ENCODE measurements around the gene EID2B. TPM values are rescaled to one million over a fixed set of nuclear protein-coding genes. Genes with fewer than 3 reads are reported as not detected.

EID2B gene
- total RNA-seq (2016; rRNA removed; fragmentation: Illumina TruSeq; extraction: Trizol): 3.6 and 3.7 TPM in 2 replicates
- 1.1 and 1.4 TPM in 2 replicates for total RNA-seq (2016; cell fraction: cytosol; rRNA removed; fragmentation: Illumina TruSeq; extraction: Trizol; ENCODE audit: low read depth)
- total RNA-seq (2016; cell fraction: insoluble cytoplasmic fraction; rRNA removed; fragmentation: Illumina TruSeq; extraction: Trizol): 4.1 TPM in 2 replicates
- 2.8 and 2.9 TPM in 2 replicates for total RNA-seq (2016; cell fraction: membrane; rRNA removed; fragmentation: Illumina TruSeq; extraction: Trizol)
- 2.5 and 3.7 TPM in 2 replicates for total RNA-seq (2016; cell fraction: nucleus; rRNA removed; fragmentation: Illumina TruSeq; extraction: Trizol)
- polyA plus RNA-seq (2011; rRNA removed): 2.2 and 2.5 TPM in 2 replicates
- 2.4 and 2.9 TPM in 2 replicates for polyA plus RNA-seq (2011; cell fraction: cytosol; rRNA removed)
- polyA plus RNA-seq (2011; cell fraction: nucleus; rRNA removed): 1.6 and 6.8 TPM in 2 replicates
- 1.7 and 2.6 TPM in 2 replicates for polyA plus RNA-seq (2012)
- polyA plus RNA-seq (2016; cell fraction: cytosol; fragmentation: Illumina TruSeq; extraction: Trizol; ENCODE audit: low read depth): 0.73 and 0.79 TPM in 2 replicates
- polyA plus RNA-seq (2016; cell fraction: insoluble cytoplasmic fraction; fragmentation: Illumina TruSeq; extraction: Trizol; ENCODE audit: low read depth): 3.1 and 4.0 TPM in 2 replicates
- polyA plus RNA-seq (2016; cell fraction: membrane; fragmentation: Illumina TruSeq; extraction: Trizol; ENCODE audit: low read depth): 1.5 and 1.8 TPM in 2 replicates
- polyA plus RNA-seq (2016; cell fraction: nucleus; fragmentation: Illumina TruSeq; extraction: Trizol; ENCODE audit: insufficient read depth, low read depth): 4.2 TPM in 2 replicates
- 1.7 and 2.3 TPM in 2 replicates for polyA minus RNA-seq (2011; rRNA and poly(A)+ RNA removed; ENCODE audit: low replicate concordance)
- polyA minus RNA-seq (2011; cell fraction: cytosol; rRNA and poly(A)+ RNA removed): 0.99 and 1.4 TPM in 2 replicates
- 2.2 and 3.0 TPM in 2 replicates for polyA minus RNA-seq (2011; cell fraction: nucleus; rRNA and poly(A)+ RNA removed)
- percentile 66 among the genes with signal in this experiment for Bru-seq, nascent RNA
- BruChase-seq, experiment 1, labeled RNA remaining after a 6-hour chase: percentile 59 among the genes with signal in this experiment
- percentile 70 among the genes with signal in this experiment for BruChase-seq, experiment 2, labeled RNA remaining after a 2-hour chase
- long read RNA-seq, experiment 1, partial matches to known transcripts: 0 of 3 reads
- long read RNA-seq, experiment 1, other reads (novel, unspliced or antisense): 0 of 3 reads
- long read RNA-seq, experiment 2, partial matches to known transcripts: 0 of 4 reads
- long read RNA-seq, experiment 2, other reads (novel, unspliced or antisense): 1 of 4 reads

- ChIA-PET CTCF (ENCODE audit: low intra/inter-chr PET ratio, low total read pairs) (interaction anchor here (0.7 to 2.3 kb wide), 4 partner anchors 30 to 92 kb away, joined by 3 to 20 read pairs (median 4); no protein-coding TSS in a partner anchor), POLR2A (interaction anchor here (0.8 to 1.2 kb wide), 4 partner anchors 18 to 134 kb away, joined by 4 to 6 read pairs (median 5); partner anchors contain the start of genes RPS16, SELENOV and SUPT5H)
- Histone ChIP-seq H3K27me3 (ENCODE audit: control insufficient read depth in 1 of 2, insufficient read depth in 2 of 2, low read length in 2 of 2) (no peaks in the 10 kb centered on the region; a peak in 2 of 5 replicates), H3K36me3 (replicated peaks in 1 of 2; ENCODE audit: control insufficient read depth in 1 of 2, insufficient read depth in 2 of 2, low read length in 2 of 2) (no peaks in the 10 kb centered on the region), H3K4me2 (ENCODE audit: low read depth, low read length) (peak within 1 kb of the TSS; percentile 94), H4K20me1 (ENCODE audit: insufficient read depth, low read length) (no peaks in the 10 kb centered on the region), H3K4me3 (replicated peaks in 1 of 3; ENCODE audit: insufficient read depth in 1 of 3, low read depth in 2 of 3, low read length in 3 of 3) (peak within 1 kb of the TSS; percentile 81 to 93 (median 89)), H3K9me3 (ENCODE audit: low read length) (no peaks in the 10 kb centered on the region), H2AFZ (ENCODE audit: low read length) (no peak within 1 kb of the TSS), H3K4me1 (ENCODE audit: insufficient read depth, low read length) (peaks cover 15% of the 10 kb centered on the region), H3K79me2 (ENCODE audit: insufficient read depth, low read length) (peaks cover 12% of the 10 kb centered on the region), H3K9ac (ENCODE audit: insufficient read depth, low read depth, low read length) (peak within 1 kb of the TSS; percentile 80), H3K27ac (ENCODE audit: extremely low read length, insufficient read depth, low read length) (peak within 1 kb of the TSS; percentile 45)
- WGBS (ENCODE audit: low lambda C conversion rate): 0% methylated on average over 2 of the region's 65 CpGs
- TSS peak; percentile 71 for BruUV-seq (replicated peaks)
- in situ Hi-C loops (cut with HindIII; ENCODE audit: extremely low pct_ligation_motif_present, low pct_unique_long_range_greater_than_20kb) (loop anchor here (5.0 kb wide), 1 partner anchor 35 kb away; the partner anchor contains the start of gene DLL3), intact Hi-C loops (cut with micrococcal nuclease; ENCODE audit: unreplicated experiment) (loop anchor here (1.0 to 10.0 kb wide), 2 partner anchors 58 to 118 kb away; partner anchors contain the start of gene PLEKHG2)
- ATAC-seq (peak; percentile 96), FAIRE-seq (peak; percentile 71), DNase-seq (ENCODE audit: low spot score) (peak; percentile 91)
- TF ChIP-seq NFYB (CRISPR knock-in tag; IDR thresholded peaks at IDR 0.05) (peak; percentile 22; the same call in 1 of the 2 replicates), RCOR2 (CRISPR knock-in tag; IDR thresholded peaks at IDR 0.05) (no peak), ZIK1 (CRISPR knock-in tag; IDR thresholded peaks at IDR 0.05; ENCODE audit: borderline replicate concordance, low read depth) (0 out of 2 replicates have a peak, but pooled peaks have one; percentile 47), AGO1 (IDR thresholded peaks at IDR 0.05; ENCODE audit: low read depth, low read length, poor library complexity, severe bottlenecking) (no peak), ZBTB10 (CRISPR knock-in tag; IDR thresholded peaks at IDR 0.05; ENCODE audit: borderline replicate concordance) (no peak), ZSCAN9 (CRISPR knock-in tag; IDR thresholded peaks at IDR 0.05; ENCODE audit: borderline replicate concordance) (no peak), SMARCE1 (IDR thresholded peaks at IDR 0.05; ENCODE audit: borderline replicate concordance) (no peak), TP53 (CRISPR knock-in tag; conservative IDR thresholded peaks at IDR 0.05) (no peak), SOX6 (IDR thresholded peaks at IDR 0.05) (no peak), SOX6 (CRISPR knock-in tag; IDR thresholded peaks at IDR 0.05) (no peak)
Measured at GRCh38 chr19:39532233-39533002, at the start of gene EID2B. Gene EID2B (minus strand): TSS chr19:39532852. CDS start chr19:39532802, 50 bp downstream.

All from HepG2 (cell line).